ENCODE results near the gene GPR61.

- no peak for TF ChIP-seq CTCF (conservative IDR thresholded peaks at IDR 0.05)
- TF ChIP-seq EZH2 (IDR thresholded peaks at IDR 0.05; ENCODE audit: low read depth): no peak
These were observed 681 bp upstream of the GPR61 start for GRCh38 chr1:109538827-109539555.
